Thyroid gland (tissue), 4 donors: ENCODE measurements around the gene PDGFRB. TPM values are rescaled to one million over a fixed set of nuclear protein-coding genes. Genes with fewer than 3 reads are reported as not detected.

Experiments
- DNase-seq, 2 donors: peaks; one replicate each; pipeline ENCODE4 v3.0.0-alpha.2; 2019
- H3K27ac ChIP-seq, 3 donors: fragments of 200-600 bp; sonication (generic); 1 replicate in 2 of 3; 2 replicates in 1 of 3; pipeline ENCODE4 v1.5.1; 2016 to 2019; ENCODE audit warnings: mild to moderate bottlenecking in 1 of 3, moderate library complexity in 1 of 3
- H3K27me3 ChIP-seq: fragments of 200-600 bp; sonication (generic); one replicate; pipeline ENCODE4 v1.5.1; 2019
- H3K36me3 ChIP-seq, 2 donors: fragments of 200-600 bp; sonication (generic); one replicate each; pipeline ENCODE4 v1.5.1; 2016 to 2019
- H3K4me1 ChIP-seq, 2 donors: fragments of 200-600 bp; sonication (generic); one replicate each; pipeline ENCODE4 v1.5.1; 2017 to 2019
- H3K4me3 ChIP-seq, 3 donors: fragments of 200-600 bp; sonication (generic); replicated peaks in 1 of 3; 1 replicate in 2 of 3; 2 replicates in 1 of 3; pipeline ENCODE4 v1.5.1; 2016; ENCODE audit warnings: mild to moderate bottlenecking in 1 of 3
- H3K9me3 ChIP-seq: fragments of 200-600 bp; sonication (generic); one replicate; pipeline ENCODE4 v1.5.1; 2017
- CTCF ChIP-seq, 6 experiments: fragments of 200-600 bp in 3 of 6; fragments of 450-650 bp in 3 of 6; sonication (generic) in 3 of 6; IDR thresholded peaks; one replicate each; pipeline ENCODE4 v1.5.1; 2016 to 2019; ENCODE audit warnings: antibody characterized with exemption in 6 of 6, mild to moderate bottlenecking in 2 of 6, inconsistent platforms in 1 of 6, moderate library complexity in 1 of 6
- POLR2A ChIP-seq, 2 donors: fragments of 450-650 bp; IDR thresholded peaks; one replicate each; pipeline ENCODE4 v1.6.1; 2017; ENCODE audit warnings: antibody characterized with exemption in 2 of 2, mild to moderate bottlenecking in 2 of 2, moderate library complexity in 1 of 2
- WGBS, 2 donors: methylation state at CpG; one replicate each; pipeline ENCODE4 v1.1.5; 2017; 5-methylcytosine and 5-hydroxymethylcytosine counted together
- intact Hi-C: fragments of 100-400 bp; cut with DNase I; formaldehyde crosslinking; loops from one replicate; pipeline ENCODE4 v1.15.1; 2023
- small RNA-seq: library from RNA; depleted of rRNA; stranded (forward); fragments of <200 nt; gene quantifications from one replicate; pipeline ENCODE3, GENCODE V24; 2016
- total RNA-seq, 4 donors: library from RNA; depleted of rRNA; stranded (reverse); fragments of >200 nt; gene quantifications; one replicate each; pipeline ENCODE4 v1.2.3, GENCODE V29; 2016

Gene PDGFRB
- total RNA-seq, 4 donors from 2014 or later = 47.3 to 108 (median 84.8) TPM

GRCh38 chr5:150065886-150066285 is 89.8 kb downstream of the PDGFRB start:
- DNase-seq = no peak
- Histone ChIP-seq H3K9me3 (no peaks in the 10 kb centered on the region), H3K27me3 (no peaks in the 10 kb centered on the region), H3K27ac (no peak overlapping the region), H3K4me3 (no peak overlapping the region), H3K4me1 (no peaks in the 10 kb centered on the region), H3K36me3 (no peaks in the 10 kb centered on the region)
- TF ChIP-seq CTCF (IDR thresholded peaks at IDR 0.05) (no peak), POLR2A (IDR thresholded peaks at IDR 0.05) (no peak)
- WGBS, 2 donors = 75 to 78% methylated on average over 10 of the region's 10 CpGs
- intact Hi-C loops = no loop called here

GRCh38 chr5:150065346-150065745 is 90.3 kb downstream of the PDGFRB start:
- Histone ChIP-seq H3K9me3 (no peaks in the 10 kb centered on the region), H3K27ac (no peak overlapping the region), H3K4me3 (no peak overlapping the region), H3K4me1 (no peaks in the 10 kb centered on the region), H3K36me3 (no peaks in the 10 kb centered on the region), H3K27me3 (no peaks in the 10 kb centered on the region)
- 57 to 63% methylated on average over 6 of the region's 6 CpGs for WGBS, 2 donors
- TF ChIP-seq POLR2A (IDR thresholded peaks at IDR 0.05) (no peak), CTCF (IDR thresholded peaks at IDR 0.05) (no peak)
- DNase-seq = no peak
- intact Hi-C loops = no loop called here

GRCh38 chr5:150064681-150065220 is 90.9 kb downstream of the PDGFRB start:
- no peaks in the 10 kb centered on the region for H3K9me3 ChIP-seq
- H3K4me1 ChIP-seq = no peaks in the 10 kb centered on the region
- H3K36me3 ChIP-seq = no peaks in the 10 kb centered on the region
- intact Hi-C loops = no loop called here
- WGBS, 2 donors = 79 to 83% methylated on average over 7 of the region's 7 CpGs
- TF ChIP-seq POLR2A (IDR thresholded peaks at IDR 0.05) (no peak), CTCF (IDR thresholded peaks at IDR 0.05) (no peak)
- H3K27me3 ChIP-seq = no peaks in the 10 kb centered on the region
- no peak overlapping the region for H3K4me3 ChIP-seq
- no peak for DNase-seq
- H3K27ac ChIP-seq = no peak overlapping the region

Small RNAs within 50 kb of the gene (small RNA-seq; reads per million reads assigned to genes)
- gene RF00019 = not detected

Other genes starting within 250 kb of the PDGFRB start
- not detected for gene PDE6A, start 211.1 kb downstream of the PDGFRB start, total RNA-seq
- gene SLC26A2, start 195.1 kb downstream of the PDGFRB start, total RNA-seq = 10 to 100 TPM; 10.1 to 13.6 (median 12.8) TPM
- 1 to 10 TPM; 6.4 to 7.9 (median 6.7) TPM for gene TIGD6, start 155.2 kb downstream of the PDGFRB start, total RNA-seq
- 10 to 100 TPM; 35.5 to 70.2 (median 41.1) TPM for gene HMGXB3, start 155.1 kb downstream of the PDGFRB start, total RNA-seq
- 10 to 100 TPM in 3 of 4 donors, 1 to 10 TPM in 1; 9.1 to 14.1 (median 11.4) TPM for gene CSF1R, start 69.3 kb downstream of the PDGFRB start, total RNA-seq
- not detected for gene CDX1, start 10.9 kb upstream of the PDGFRB start, total RNA-seq
- gene SLC6A7, start 34.2 kb upstream of the PDGFRB start, total RNA-seq = not detected
- gene CAMK2A, start 133.9 kb upstream of the PDGFRB start, total RNA-seq = not detected
- under 1 TPM in 2 of 4 donors, not detected in 2; 0.22 to 0.67 TPM for gene ARSI, start 147.1 kb upstream of the PDGFRB start, total RNA-seq
- gene TCOF1, start 201.9 kb upstream of the PDGFRB start, total RNA-seq = 10 to 100 TPM; 20.7 to 28.0 (median 25.3) TPM